ENCODE measurements around the gene MESD.

The MESD gene

DNA sequence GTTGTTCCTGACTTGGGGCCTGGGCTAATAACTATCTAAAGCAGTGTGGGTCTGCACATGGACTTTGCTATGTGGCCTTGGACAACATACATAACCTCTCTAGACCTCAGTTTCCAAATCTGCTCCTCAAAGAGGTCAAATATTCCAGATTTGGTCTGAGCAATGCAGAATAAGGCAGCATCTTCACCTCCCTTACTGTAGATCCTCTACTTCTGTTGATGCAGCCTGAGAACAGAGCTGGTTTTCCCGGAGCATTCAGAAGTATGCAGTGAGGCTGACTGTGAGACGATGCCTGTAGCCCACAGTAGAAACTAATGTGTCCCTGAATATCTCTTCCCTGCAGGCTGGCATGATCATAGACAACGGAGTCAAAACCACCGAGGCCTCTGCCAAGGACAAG is 65.3 kb downstream of the MESD start:
- TF ChIP-seq, protein P1, sequence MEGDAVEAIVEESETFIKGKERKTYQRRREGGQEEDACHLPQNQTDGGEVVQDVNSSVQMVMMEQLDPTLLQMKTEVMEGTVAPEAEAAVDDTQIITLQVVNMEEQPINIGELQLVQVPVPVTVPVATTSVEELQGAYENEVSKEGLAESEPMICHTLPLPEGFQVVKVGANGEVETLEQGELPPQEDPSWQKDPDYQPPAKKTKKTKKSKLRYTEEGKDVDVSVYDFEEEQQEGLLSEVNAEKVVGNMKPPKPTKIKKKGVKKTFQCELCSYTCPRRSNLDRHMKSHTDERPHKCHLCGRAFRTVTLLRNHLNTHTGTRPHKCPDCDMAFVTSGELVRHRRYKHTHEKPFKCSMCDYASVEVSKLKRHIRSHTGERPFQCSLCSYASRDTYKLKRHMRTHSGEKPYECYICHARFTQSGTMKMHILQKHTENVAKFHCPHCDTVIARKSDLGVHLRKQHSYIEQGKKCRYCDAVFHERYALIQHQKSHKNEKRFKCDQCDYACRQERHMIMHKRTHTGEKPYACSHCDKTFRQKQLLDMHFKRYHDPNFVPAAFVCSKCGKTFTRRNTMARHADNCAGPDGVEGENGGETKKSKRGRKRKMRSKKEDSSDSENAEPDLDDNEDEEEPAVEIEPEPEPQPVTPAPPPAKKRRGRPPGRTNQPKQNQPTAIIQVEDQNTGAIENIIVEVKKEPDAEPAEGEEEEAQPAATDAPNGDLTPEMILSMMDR (IDR thresholded peaks at IDR 0.05; ENCODE audit: low read depth, low read length): no peak
- no peak for DNase-seq (ENCODE audit: low read depth in 2 of 2)
- H3K4me3 ChIP-seq (replicated peaks in 1 of 2; ENCODE audit: low read depth in 2 of 2, low read length in 2 of 2): no peak overlapping the region

DNA sequence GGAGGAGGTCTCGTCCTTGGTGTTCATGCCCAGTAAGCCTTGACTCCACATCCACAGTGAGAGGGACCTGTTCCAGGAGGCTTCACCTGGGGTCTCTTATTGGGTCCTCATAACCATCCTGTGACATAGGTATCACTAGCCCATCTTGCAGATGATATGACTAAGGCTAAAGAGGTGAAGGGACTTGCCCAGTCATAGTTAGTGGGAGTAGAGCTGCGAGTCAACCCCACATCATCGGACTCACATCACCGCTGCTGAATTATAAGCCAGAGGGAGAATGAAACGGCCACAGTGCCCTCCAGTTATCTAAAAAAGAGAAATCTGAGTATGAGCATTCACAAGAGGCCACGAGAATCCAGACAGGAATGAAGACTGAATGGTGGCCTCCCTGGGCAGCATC is 66.0 kb downstream of the MESD start:
- TF ChIP-seq, protein P1 (IDR thresholded peaks at IDR 0.05; ENCODE audit: low read depth, low read length): no peak
- no peak overlapping the region for H3K4me3 ChIP-seq (replicated peaks in 1 of 2; ENCODE audit: low read depth in 2 of 2, low read length in 2 of 2)
- DNase-seq (ENCODE audit: low read depth in 2 of 2): no peak

DNA sequence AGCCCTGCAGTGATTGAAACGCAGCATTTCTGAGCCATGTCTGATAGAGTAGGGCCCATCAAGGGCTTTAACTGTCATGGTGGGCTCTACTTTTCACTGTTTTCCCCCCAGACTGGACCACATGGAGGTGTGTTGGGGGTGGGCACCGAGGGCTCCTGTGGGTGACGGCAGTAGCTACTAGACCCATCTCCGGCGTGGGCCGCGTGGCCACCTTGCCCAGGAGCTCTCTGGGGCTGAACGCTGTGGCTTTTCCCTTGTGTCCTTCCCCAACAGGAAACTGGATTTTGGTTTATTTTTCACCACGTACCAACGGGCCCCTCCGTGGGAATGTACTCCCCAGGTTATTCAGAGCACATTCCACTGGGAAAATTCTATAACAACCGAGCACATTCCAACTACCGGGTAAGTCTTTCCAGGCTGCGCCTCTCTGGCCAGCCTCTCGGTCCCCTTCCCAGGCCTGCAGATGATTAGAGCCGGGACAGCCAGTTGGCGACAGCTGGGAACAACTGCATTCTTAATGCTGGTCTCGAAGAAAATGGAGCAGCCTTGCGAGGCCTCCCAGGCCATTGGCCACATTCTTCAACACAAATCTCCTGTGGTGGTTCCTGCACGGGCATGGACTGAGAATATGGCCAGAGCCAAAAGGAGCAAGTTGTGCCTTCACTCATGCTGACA is 67.7 kb downstream of the MESD start:
- no peak for DNase-seq (ENCODE audit: low read depth in 2 of 2)
- TF ChIP-seq, protein P1 (IDR thresholded peaks at IDR 0.05; ENCODE audit: low read depth, low read length): no peak

DNA sequence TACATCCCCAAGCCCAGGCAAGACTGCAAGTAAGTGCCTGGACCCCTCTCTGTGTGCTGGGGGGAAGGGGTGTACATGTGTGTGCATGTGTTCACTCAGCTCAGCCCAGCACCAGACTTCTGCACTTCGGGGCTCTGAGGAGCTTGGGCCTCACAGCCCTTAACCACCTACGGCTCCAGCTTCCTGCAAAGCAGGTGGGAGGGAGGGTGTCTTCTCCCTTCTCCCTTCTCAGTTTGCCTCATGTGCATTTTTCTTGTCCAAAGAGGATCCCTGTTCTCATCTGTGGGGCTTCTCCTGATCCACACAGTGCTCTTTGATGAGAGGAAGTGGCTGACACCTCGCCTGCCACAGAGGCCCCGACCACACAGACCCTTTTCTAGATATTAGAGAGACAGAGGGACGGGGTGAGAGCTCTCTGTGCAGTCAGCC is 69.3 kb downstream of the MESD start:
- no peak for DNase-seq (ENCODE audit: low read depth in 2 of 2)
- TF ChIP-seq, protein P1 (IDR thresholded peaks at IDR 0.05; ENCODE audit: low read depth, low read length): no peak
- H3K4me3 ChIP-seq (replicated peaks in 1 of 2; ENCODE audit: low read depth in 2 of 2, low read length in 2 of 2): no peak overlapping the region

More for the DNA sequence above, 67.7 kb downstream of the MESD start:
- no peak overlapping the region for H3K4me3 ChIP-seq (replicated peaks in 1 of 2; ENCODE audit: low read depth in 2 of 2, low read length in 2 of 2)

DNA sequence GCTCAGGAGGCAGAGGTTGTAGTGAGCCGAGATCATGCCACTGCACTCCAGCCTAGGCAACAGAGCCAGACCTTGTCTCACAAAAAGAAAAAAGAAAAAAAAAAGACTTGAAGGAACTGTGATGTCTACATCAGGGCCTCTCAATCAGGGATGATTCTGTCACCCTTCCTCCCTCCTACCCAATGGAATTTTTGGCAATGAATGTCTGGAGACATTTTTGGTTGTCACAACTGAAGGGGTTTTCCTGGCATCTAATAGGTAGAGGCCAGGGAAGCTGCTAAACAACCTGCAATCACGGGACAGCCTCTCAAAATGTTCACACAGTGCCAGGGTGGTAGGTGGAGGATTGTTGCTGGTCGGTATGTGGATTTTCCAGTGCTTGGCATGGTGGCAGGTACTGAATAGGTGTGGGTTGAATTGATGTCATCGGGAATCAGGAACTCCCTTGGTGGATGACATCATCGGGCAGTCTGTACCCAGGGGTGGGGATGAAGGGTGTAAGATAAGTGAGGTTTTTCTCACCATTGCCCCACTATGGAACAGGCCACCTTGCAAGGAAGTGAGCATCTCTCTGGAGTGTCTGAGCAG is 71.3 kb downstream of the MESD start:
- DNase-seq (ENCODE audit: low read depth in 2 of 2): no peak
- no peak overlapping the region for H3K4me3 ChIP-seq (replicated peaks in 1 of 2; ENCODE audit: low read depth in 2 of 2, low read length in 2 of 2)
- TF ChIP-seq, protein P1 (IDR thresholded peaks at IDR 0.05; ENCODE audit: low read depth, low read length): no peak

DNA sequence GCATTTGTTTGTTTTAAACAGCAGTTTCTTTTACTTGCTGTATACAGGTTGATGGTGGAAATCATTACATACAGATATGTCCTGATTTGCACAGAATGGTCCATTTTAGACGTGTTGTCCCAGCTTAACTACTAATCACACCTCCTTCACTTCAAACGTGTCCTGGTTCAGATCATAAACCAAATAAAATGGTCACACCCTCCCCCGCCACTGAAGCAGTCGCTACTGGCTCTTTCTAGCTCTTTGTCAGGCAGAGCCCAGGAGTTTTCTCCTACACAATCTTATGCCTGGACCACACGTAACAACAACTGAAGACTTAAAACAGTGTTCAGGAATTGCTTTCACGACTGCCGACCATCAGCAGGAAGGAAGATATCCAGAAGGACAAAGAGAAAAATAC is 73.6 kb downstream of the MESD start:
- no peak for DNase-seq (ENCODE audit: low read depth in 2 of 2)
- H3K4me3 ChIP-seq (replicated peaks in 1 of 2; ENCODE audit: low read depth in 2 of 2, low read length in 2 of 2): no peak overlapping the region
- TF ChIP-seq, protein P1 (IDR thresholded peaks at IDR 0.05; ENCODE audit: low read depth, low read length): no peak
